Ovary (tissue), 1 donor: ENCODE measurements around the gene SRGAP2B.
"Not testable (repeated sequence)": the region's sequence is repeated elsewhere in the genome, so short reads cannot be mapped to it uniquely, and the experiment has no call there.

Experiments used
- EP300 ChIP-seq: sonication (generic); formaldehyde crosslinking; IDR thresholded peaks from one replicate; pipeline ENCODE4 v1.6.1; 2017; ENCODE audit warnings: antibody characterized with exemption
- POLR2A ChIP-seq: fragments of 450-650 bp; IDR thresholded peaks from one replicate; pipeline ENCODE4 v1.6.1; 2017; ENCODE audit warnings: antibody characterized with exemption, mild to moderate bottlenecking, moderate library complexity

- not testable (repeated sequence) for TF ChIP-seq POLR2A, EP300
These were observed 134.1 kb downstream of the SRGAP2B start for GRCh38 chr1:144960929-144961488.
